ENCODE data around the gene KAT7.

Gene KAT7

DNA sequence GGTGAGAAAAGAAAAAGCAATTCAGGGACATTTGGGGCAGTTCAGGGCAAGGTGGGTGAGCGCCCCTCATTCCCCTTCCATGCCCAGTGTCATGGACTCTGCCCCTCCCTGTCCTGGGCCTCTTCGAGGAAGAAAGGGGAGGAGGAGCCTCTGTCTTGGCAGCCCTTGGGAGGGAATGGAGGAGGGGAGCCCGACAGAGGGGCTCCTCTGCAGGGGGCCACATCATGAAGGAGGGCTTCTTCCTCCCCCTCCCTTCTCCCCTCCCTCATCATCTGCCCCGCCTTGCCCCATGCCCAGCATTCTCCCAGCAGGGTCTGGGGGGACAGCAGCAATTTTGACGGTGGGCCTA, 92.5 kb downstream of the KAT7 start:
- no peak overlapping the region for H3K4me2 ChIP-seq (ENCODE audit: low read depth, low read length, poor library complexity, severe bottlenecking)
- no peaks in the 10 kb centered on the region for H3K27me3 ChIP-seq (ENCODE audit: low read length)
- H3K9me2 ChIP-seq (replicated peaks; ENCODE audit: insufficient read depth, low read length) = no peaks in the 10 kb centered on the region

DNA sequence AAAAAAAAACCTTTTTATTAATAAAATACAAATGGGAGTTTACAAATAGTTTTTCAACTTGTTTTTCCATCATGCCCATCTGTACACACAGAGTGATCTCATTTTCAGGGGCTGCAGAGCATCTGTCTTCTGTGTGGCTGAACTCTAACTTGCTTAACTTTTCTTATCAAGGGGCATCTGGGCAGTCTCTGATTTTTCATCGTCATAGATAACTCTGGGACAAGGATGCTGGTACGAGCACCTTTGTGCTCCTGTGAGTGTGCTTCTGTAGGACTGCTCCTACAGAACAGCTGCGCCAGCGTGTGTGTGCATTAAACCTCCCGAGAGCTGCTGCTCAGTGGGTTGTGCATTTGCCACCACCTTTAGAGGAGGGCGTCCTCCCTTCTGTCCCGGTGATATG, 94.0 kb downstream of the KAT7 start:
- H3K27ac ChIP-seq (ENCODE audit: low read depth, low read length) = no peak overlapping the region

More for the DNA sequence above, 92.5 kb downstream of the KAT7 start:
- Histone ChIP-seq H2AFZ (ENCODE audit: low read depth, low read length, severe bottlenecking) (no peak overlapping the region), H3K79me2 (ENCODE audit: insufficient read depth, low read length) (no peaks in the 10 kb centered on the region), H3F3A (ENCODE audit: insufficient read depth) (no peaks in the 10 kb centered on the region), H4K20me1 (ENCODE audit: low read depth, low read length) (no peaks in the 10 kb centered on the region), H3K27ac (ENCODE audit: low read depth, low read length) (no peak overlapping the region), H3K36me3 (ENCODE audit: low read length) (no peaks in the 10 kb centered on the region), H3K9ac (ENCODE audit: low read length) (no peak overlapping the region), H3K9me3 (ENCODE audit: insufficient read depth, low read length) (no peaks in the 10 kb centered on the region), H3K4me3 (ENCODE audit: insufficient read depth, low read length, poor library complexity, severe bottlenecking) (no peak overlapping the region)
- no peak for TF ChIP-seq EZH2phosphoT487 (conservative IDR thresholded peaks at IDR 0.05; ENCODE audit: low read length)
- TF ChIP-seq, protein P1, sequence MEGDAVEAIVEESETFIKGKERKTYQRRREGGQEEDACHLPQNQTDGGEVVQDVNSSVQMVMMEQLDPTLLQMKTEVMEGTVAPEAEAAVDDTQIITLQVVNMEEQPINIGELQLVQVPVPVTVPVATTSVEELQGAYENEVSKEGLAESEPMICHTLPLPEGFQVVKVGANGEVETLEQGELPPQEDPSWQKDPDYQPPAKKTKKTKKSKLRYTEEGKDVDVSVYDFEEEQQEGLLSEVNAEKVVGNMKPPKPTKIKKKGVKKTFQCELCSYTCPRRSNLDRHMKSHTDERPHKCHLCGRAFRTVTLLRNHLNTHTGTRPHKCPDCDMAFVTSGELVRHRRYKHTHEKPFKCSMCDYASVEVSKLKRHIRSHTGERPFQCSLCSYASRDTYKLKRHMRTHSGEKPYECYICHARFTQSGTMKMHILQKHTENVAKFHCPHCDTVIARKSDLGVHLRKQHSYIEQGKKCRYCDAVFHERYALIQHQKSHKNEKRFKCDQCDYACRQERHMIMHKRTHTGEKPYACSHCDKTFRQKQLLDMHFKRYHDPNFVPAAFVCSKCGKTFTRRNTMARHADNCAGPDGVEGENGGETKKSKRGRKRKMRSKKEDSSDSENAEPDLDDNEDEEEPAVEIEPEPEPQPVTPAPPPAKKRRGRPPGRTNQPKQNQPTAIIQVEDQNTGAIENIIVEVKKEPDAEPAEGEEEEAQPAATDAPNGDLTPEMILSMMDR (IDR thresholded peaks at IDR 0.05; ENCODE audit: insufficient read depth, low read length, poor library complexity, severe bottlenecking) = no peak

More for the DNA sequence above, 94.0 kb downstream of the KAT7 start:
- Histone ChIP-seq H3K4me3 (ENCODE audit: insufficient read depth, low read length, poor library complexity, severe bottlenecking) (no peak overlapping the region), H3K79me2 (ENCODE audit: insufficient read depth, low read length) (no peaks in the 10 kb centered on the region), H3K36me3 (ENCODE audit: low read length) (no peaks in the 10 kb centered on the region), H3K9me2 (replicated peaks; ENCODE audit: insufficient read depth, low read length) (no peaks in the 10 kb centered on the region), H3K4me2 (ENCODE audit: low read depth, low read length, poor library complexity, severe bottlenecking) (no peak overlapping the region), H3F3A (ENCODE audit: insufficient read depth) (no peaks in the 10 kb centered on the region), H4K20me1 (ENCODE audit: low read depth, low read length) (no peaks in the 10 kb centered on the region), H3K9me3 (ENCODE audit: insufficient read depth, low read length) (no peaks in the 10 kb centered on the region), H2AFZ (ENCODE audit: low read depth, low read length, severe bottlenecking) (no peak overlapping the region), H3K27me3 (ENCODE audit: low read length) (no peaks in the 10 kb centered on the region), H3K9ac (ENCODE audit: low read length) (no peak overlapping the region)
- no peak for TF ChIP-seq EZH2phosphoT487 (conservative IDR thresholded peaks at IDR 0.05; ENCODE audit: low read length)
- TF ChIP-seq, protein P1 (IDR thresholded peaks at IDR 0.05; ENCODE audit: insufficient read depth, low read length, poor library complexity, severe bottlenecking) = no peak
